HG03342 (cell line): ENCODE results near the gene CADPS2.
"Not testable (repeated sequence)": the region's sequence is repeated elsewhere in the genome, so short reads cannot be mapped to it uniquely, and the experiment has no call there.

ENCODE experiments used
- ATAC-seq: cut with Tn5 transposase; IDR thresholded peaks from one replicate; pipeline ENCODE4 v1.9.1; 2021; ENCODE audit warnings: mild to moderate bottlenecking, moderate library complexity; ENCODE audit not compliant: unreplicated experiment

CADPS2 gene

DNA sequence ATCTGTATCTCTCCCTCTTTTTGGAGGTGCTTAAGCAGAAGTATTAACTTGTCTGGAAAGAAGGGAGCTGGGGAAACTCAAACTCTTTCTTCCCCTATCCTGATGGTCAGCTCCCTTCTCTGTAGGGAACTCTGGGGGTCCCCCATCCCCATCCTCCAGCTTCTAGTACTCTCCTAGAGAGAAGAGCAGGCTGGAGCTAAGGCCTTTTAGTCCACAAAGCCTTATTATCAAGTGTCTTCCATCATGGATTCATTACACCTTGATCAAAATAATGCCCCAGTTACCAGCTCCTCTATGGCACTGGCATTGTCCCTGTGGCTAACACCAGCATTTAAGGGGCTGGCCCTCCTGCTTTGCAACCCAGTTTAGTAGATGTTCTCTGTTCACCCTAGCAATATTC, 35.7 kb downstream of the CADPS2 start:
- no peak for ATAC-seq

- no peak for ATAC-seq
These were observed 36.3 kb downstream of the CADPS2 start for GRCh38 chr7:122849957-122850328.

DNA sequence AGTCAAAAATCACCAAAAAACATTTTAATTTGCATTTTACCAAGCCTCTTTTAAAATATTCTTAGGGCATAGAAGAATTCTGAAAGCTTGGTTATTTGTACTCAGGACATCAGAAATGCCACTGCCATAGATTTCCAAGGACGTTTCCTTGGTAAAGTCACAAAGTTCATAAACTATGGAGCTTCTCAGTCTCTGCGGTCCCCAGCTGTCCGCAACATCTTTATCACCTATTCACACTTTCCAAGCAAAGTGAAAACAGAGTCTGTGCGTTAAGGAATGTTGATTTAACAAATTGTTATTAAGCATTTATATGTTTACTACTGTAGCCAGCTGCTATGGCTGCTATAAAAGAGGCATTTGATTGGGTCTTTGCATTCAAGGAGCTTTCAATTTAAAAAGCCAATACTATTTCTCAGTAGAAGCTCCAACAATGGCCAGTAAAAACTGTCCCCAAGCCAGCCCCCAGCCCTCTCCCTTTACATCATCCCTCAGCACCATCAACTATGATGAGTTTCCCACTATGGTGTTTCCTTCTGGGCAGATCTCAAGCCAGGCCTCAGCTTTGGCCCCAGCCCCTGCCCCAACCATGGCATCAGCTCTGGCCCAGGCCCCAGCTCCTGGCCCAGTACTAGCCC, 36.8 kb downstream of the CADPS2 start:
- no peak for ATAC-seq

DNA sequence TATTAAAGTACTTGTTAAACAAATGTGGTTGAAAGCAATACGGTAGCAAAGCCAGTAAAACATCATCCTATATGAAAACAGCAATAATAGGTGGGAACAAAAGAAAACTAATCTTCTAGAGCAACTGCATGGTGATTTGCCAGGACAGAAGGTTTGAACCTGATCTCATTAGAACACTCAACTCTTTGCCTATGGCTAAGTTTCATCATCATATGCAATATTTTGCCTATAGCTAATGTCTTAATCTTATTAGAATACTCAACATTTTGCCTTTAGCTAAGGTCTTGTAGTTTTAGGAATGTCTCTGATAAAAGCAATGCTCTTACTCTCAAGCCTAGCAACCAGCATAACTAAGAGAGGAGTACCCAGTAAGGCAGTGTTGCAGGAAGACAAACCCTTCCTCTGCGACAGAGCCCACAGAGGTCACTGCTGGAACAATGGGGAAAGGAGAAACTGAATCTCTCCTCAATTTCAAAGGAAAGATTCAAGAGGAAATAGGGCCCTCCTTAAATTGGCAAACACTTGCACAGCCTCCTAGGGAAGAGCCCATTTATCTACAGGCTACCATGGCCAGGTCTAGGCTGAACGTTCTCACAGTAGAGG, 38.3 kb downstream of the CADPS2 start:
- ATAC-seq: no peak

GRCh38 chr7:122846591-122846990, 39.7 kb downstream of the CADPS2 start:
- no peak for ATAC-seq

DNA sequence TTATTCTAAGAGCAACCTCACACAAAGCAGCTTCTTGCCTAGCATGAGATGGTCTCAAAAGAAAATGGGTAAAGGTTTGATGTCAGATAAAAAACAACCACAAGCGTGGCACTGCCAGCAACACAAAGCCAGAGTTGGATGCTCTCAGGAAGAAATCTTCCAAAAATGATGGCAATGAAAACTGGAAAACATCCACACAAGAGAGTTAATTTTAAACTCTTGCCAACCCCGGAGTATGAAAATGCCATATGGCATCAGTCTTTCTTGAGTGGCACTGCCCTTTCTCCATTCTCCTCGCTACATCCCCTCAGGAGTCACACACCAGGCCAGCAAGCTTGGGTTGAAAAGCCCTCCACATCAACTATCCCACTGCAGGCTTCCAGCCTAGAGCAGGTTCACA, 41.0 kb downstream of the CADPS2 start:
- no peak for ATAC-seq

GRCh38 chr7:122844191-122844988, 41.9 kb downstream of the CADPS2 start:
- no peak for ATAC-seq

DNA sequence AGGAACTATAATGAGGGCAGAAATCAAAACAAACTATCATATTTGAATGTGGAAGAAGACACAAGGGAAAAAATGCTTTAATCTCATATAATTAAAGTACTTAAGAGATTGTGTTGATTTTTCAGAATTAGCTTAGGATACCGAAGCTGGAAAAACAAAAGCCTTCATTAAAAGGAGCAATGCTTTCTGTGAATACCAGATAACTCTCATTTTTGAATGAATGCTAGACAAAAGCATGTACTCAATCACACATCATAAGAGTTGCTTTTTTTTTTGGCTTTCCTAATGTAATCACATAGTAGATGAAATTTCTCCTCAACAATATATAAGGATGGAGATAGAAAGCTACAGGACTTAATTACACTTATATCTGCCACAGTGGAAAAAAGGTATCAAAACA, 43.3 kb downstream of the CADPS2 start:
- no peak for ATAC-seq

DNA sequence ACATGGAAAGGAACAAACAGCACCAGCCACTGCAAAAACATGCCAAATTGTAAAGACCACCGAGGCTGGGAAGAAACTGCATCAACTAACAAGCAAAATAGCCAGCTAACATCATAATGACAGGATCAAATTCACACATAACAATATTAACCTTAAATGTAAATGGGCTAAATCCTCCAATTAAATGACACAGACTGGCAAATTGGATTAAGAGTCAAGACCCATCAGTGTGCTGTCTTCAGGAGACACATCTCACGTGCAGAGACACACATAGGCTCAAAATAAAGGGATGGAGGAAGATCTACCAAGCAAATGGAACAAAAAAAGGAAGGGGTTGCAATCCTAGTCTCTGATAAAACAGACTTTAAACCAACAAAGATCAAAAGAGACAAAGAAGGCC, 50.0 kb downstream of the CADPS2 start:
- not testable (repeated sequence) for ATAC-seq

- ATAC-seq: not testable (repeated sequence)
These were observed 51.7 kb downstream of the CADPS2 start for GRCh38 chr7:122834571-122834942.

- ATAC-seq: no peak
These were observed 52.2 kb downstream of the CADPS2 start for GRCh38 chr7:122833888-122834570.

DNA sequence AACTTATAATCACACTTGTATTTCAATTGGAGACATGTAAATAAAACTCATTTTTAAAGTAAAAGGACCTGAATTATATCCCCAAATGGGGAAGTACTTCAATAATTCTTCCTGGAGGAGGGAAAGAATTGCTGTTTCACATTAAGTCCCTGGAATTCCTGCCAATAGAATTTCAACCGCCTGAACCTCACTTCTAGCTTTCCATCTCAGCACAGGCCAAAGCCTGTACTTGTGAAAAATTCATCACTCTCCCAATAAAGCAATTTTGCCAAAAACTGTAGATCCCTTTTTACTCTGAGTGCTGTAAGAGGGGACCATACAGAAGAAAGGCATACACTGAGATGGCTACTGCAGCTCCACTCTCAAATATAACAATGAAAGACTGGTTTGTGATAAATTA, 54.8 kb downstream of the CADPS2 start:
- no peak for ATAC-seq

GRCh38 chr7:122829962-122830361, 56.3 kb downstream of the CADPS2 start:
- no peak for ATAC-seq

DNA sequence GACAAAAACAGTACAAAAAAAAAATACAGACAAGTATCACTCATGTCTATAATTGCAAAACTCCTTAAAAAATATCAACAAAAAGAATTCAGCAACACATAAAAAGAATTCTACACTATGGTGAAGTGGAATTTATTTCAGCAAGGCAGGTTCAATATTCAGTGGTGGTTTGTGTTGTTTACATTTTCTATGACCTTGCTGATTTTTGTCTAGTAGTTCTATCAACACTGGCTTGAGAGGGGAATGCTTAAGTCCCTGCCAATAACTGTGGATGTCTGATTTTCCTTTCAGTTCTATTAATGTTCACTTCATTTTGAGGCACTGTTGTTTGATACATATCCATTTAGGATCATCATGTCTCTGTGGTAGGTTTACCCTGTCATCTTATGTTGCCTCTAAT, 58.5 kb downstream of the CADPS2 start:
- no peak for ATAC-seq

DNA sequence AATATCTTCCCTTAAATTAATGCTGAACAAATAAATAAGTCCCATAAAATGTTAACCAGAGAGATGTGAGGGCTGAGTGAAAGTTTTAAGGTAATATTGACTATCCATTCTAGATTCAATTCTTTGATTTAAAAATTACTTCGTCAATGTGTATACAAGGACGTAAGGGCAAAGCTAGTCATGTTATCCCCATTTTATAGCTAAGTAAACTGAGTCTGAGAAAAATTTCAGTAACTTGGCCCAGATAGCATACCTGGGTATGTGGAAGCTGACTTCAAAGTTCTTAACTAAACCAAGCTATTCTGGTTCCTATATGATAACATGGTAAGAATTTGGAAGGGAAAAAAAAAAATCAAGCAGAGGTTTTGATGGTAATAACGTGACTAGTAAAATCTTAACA, 72.4 kb downstream of the CADPS2 start:
- ATAC-seq: no peak

GRCh38 chr7:122803851-122804250, 82.4 kb downstream of the CADPS2 start:
- ATAC-seq: no peak

GRCh38 chr7:122803323-122803722, 82.9 kb downstream of the CADPS2 start:
- no peak for ATAC-seq

- no peak for ATAC-seq
These were observed 83.9 kb downstream of the CADPS2 start for GRCh38 chr7:122802301-122802751.

DNA sequence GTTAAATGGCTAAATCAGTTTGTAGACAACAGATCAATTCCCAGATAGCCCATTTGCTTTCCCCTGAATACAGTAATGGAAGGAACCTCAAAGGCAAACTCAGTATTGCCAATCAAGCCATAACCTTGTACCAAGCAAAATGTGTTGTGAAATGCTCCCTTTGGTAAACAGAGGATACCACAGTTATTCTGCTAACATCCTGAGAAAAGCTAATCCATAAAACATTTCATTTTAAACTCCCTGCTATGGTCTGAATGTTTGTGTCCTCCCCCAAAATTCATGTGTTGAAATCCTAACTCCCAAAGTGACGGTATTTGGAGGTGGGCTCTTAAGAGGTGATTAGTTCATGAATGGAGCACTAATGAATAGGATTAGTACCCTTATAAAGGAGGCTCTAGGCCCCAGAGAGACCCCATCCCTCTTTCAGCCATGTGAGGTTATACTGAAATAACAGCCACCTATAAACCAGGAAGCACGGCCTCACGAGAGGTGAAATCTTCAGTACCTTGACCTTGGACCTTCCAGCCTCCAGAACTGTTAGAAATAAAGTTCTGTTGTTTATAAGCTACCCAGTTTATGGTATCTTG, 94.2 kb downstream of the CADPS2 start:
- ATAC-seq: no peak

- ATAC-seq: no peak
These were observed 95.7 kb downstream of the CADPS2 start for GRCh38 chr7:122790591-122790990.

DNA sequence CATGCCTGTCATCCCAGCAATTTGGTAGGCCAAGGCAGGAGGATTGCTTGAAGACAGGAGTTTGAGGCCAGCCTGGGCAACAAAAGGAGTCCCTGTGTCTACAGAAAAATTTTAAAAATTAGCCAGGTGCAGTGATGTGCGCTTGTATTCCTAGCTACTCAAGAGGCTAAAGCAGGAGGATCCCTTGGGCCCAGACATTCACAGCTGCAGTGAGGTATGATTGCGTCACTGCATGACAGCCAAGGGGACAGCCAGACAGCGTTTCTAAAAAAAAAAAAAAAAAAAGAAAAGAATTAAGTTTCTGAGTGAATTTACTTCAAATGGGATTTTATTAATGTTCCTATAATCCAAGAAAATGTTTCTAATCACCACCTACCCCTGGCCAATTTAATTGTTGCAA, 96.1 kb downstream of the CADPS2 start:
- no peak for ATAC-seq
